Naive thymus-derived CD4-positive, alpha-beta T cell (primary cell): Measurements from ENCODE around the gene NDUFS8. TPM values are rescaled to one million over a fixed set of nuclear protein-coding genes. Genes with fewer than 3 reads are reported as not detected.

Source experiments
- ATAC-seq: fragments of 150-1000 bp; cut with Tn5 transposase; 2 replicates; pipeline ENCODE4 v1.10.0; 2021; ENCODE audit warnings: mild to moderate bottlenecking, moderate library complexity
- CTCF ChIA-PET: fragments of 350-600 bp; sonication (Branson Sonifier 250); formaldehyde crosslinking; loops from one replicate; lab custom pipeline; 2021; ENCODE audit warnings: antibody characterized with exemption; lab: Charles Lee
- POLR2A ChIA-PET: fragments of 350-600 bp; sonication (Branson Sonifier 250); formaldehyde crosslinking; loops from one replicate; lab custom pipeline; 2021; ENCODE audit warnings: antibody characterized with exemption, inconsistent platforms; lab: Charles Lee
- DNase-seq, 9 donors: peaks; one replicate each; pipeline versions ENCODE4 v3.0.0 to v3.0.0-alpha.2; 2020 to 2022; ENCODE audit warnings: mixed read lengths in 1 of 9
- H3K27ac ChIP-seq: one replicate; pipeline ENCODE4 v1.7.0; 2013; ENCODE audit warnings: mild to moderate bottlenecking, low read depth, low read length, moderate library complexity
- H3K27me3 ChIP-seq, 2 donors: one replicate each; pipeline ENCODE4 v1.7.0; 2013; ENCODE audit warnings: low read length in 2 of 2, mild to moderate bottlenecking in 2 of 2, moderate library complexity in 2 of 2; ENCODE audit not compliant: control insufficient read depth in 2 of 2, insufficient read depth in 2 of 2
- H3K36me3 ChIP-seq, 3 experiments: 1 replicate in 2 of 3; 2 replicates in 1 of 3; pipeline ENCODE4 v1.7.0; 2013; ENCODE audit warnings: low read length in 3 of 3, mild to moderate bottlenecking in 3 of 3, moderate library complexity in 1 of 3; ENCODE audit not compliant: insufficient read depth in 3 of 3, control insufficient read depth in 2 of 3
- H3K4me1 ChIP-seq, 2 donors: one replicate each; pipeline ENCODE4 v1.7.0; 2013; ENCODE audit warnings: low read length in 2 of 2, mild to moderate bottlenecking in 2 of 2, moderate library complexity in 1 of 2; ENCODE audit not compliant: control insufficient read depth in 2 of 2, insufficient read depth in 2 of 2
- H3K4me3 ChIP-seq: 2 replicates; pipeline ENCODE4 v1.7.0; 2013; ENCODE audit warnings: mild to moderate bottlenecking, low read length
- H3K9me3 ChIP-seq, 3 experiments: 1 replicate in 2 of 3; 2 replicates in 1 of 3; pipeline ENCODE4 v1.7.0; 2013; ENCODE audit warnings: low read length in 3 of 3; ENCODE audit not compliant: control insufficient read depth in 2 of 3
- H3K27ac Mint-ChIP-seq, 9 donors: one replicate each; pipeline ENCODE4 v1.8.0; 2020 to 2022; ENCODE audit warnings: mixed read lengths in 9 of 9, mild to moderate bottlenecking in 8 of 9, moderate library complexity in 5 of 9, inconsistent platforms in 2 of 9
- H3K27me3 Mint-ChIP-seq, 5 donors: one replicate each; pipeline ENCODE4 v1.8.0; 2021 to 2022; ENCODE audit warnings: mixed read lengths in 5 of 5, mild to moderate bottlenecking in 1 of 5
- H3K36me3 Mint-ChIP-seq, 5 donors: one replicate each; pipeline ENCODE4 v1.8.0; 2020 to 2022; ENCODE audit warnings: mixed read lengths in 5 of 5, mild to moderate bottlenecking in 3 of 5, inconsistent platforms in 1 of 5
- H3K4me1 Mint-ChIP-seq, 7 donors: one replicate each; pipeline ENCODE4 v1.8.0; 2020 to 2022; ENCODE audit warnings: mixed read lengths in 7 of 7, mild to moderate bottlenecking in 3 of 7, inconsistent platforms in 1 of 7
- H3K4me3 Mint-ChIP-seq, 10 donors: one replicate each; pipeline ENCODE4 v1.8.0; 2020 to 2022; ENCODE audit warnings: mild to moderate bottlenecking in 10 of 10, mixed read lengths in 10 of 10, moderate library complexity in 6 of 10, inconsistent platforms in 2 of 10
- H3K9me3 Mint-ChIP-seq, 11 donors: one replicate each; pipeline ENCODE4 v1.8.0; 2020 to 2022; ENCODE audit warnings: mixed read lengths in 11 of 11, mild to moderate bottlenecking in 4 of 11, inconsistent platforms in 1 of 11, moderate library complexity in 1 of 11
- intact Hi-C, 2 donors: fragments of 100-400 bp; cut with micrococcal nuclease; formaldehyde crosslinking; loops; one replicate each; pipeline ENCODE4 v1.15.1; 2023
- polyA plus RNA-seq, 2 donors: library from polyadenylated mRNA; unstranded; fragments of 300-500 nt; fragmentation: Illumina TruSeq; gene quantifications; one replicate each; pipeline ENCODE4 v1.2.3, GENCODE V29; 2021
- total RNA-seq, 6 experiments: library from RNA in 5 of 6; stranded (reverse) in 5 of 6; gene quantifications; 1 replicate in 5 of 6; 2 replicates in 1 of 6; pipeline ENCODE4 v1.2.3 and lab custom pipeline; 2021 to 2026

The NDUFS8 gene
- total and polyA plus RNA-seq, 7 experiments from 2014 or later, result 67.1 to 197 (median 87.6) TPM

GRCh38 chr11:68016904-68017817 lies 13.3 kb upstream of the NDUFS8 start:
- peaks cover 0 to 8% (median 0%) of the 10 kb centered on the region in 7 donors for H3K4me1 Mint-ChIP-seq
- no peak overlapping the region for H3K4me3 ChIP-seq
- H3K27me3 Mint-ChIP-seq, result peaks cover 0 to 5% (median 0%) of the 10 kb centered on the region in 5 donors
- no peaks in the 10 kb centered on the region for H3K4me1 ChIP-seq
- intact Hi-C loops, result no loop called here
- H3K4me3 Mint-ChIP-seq, result no peak overlapping the region
- no peaks in the 10 kb centered on the region for H3K9me3 ChIP-seq
- H3K36me3 ChIP-seq, result no peaks in the 10 kb centered on the region
- CTCF ChIA-PET, result no interaction called here
- no peaks in the 10 kb centered on the region for H3K27me3 ChIP-seq
- DNase-seq (no peak), ATAC-seq (no peak)
- H3K27ac Mint-ChIP-seq, result no peak overlapping the region
- H3K36me3 Mint-ChIP-seq, result no peaks in the 10 kb centered on the region
- no peak overlapping the region for H3K27ac ChIP-seq
- POLR2A ChIA-PET, result no interaction called here
- H3K9me3 Mint-ChIP-seq, result no peaks in the 10 kb centered on the region

DNA sequence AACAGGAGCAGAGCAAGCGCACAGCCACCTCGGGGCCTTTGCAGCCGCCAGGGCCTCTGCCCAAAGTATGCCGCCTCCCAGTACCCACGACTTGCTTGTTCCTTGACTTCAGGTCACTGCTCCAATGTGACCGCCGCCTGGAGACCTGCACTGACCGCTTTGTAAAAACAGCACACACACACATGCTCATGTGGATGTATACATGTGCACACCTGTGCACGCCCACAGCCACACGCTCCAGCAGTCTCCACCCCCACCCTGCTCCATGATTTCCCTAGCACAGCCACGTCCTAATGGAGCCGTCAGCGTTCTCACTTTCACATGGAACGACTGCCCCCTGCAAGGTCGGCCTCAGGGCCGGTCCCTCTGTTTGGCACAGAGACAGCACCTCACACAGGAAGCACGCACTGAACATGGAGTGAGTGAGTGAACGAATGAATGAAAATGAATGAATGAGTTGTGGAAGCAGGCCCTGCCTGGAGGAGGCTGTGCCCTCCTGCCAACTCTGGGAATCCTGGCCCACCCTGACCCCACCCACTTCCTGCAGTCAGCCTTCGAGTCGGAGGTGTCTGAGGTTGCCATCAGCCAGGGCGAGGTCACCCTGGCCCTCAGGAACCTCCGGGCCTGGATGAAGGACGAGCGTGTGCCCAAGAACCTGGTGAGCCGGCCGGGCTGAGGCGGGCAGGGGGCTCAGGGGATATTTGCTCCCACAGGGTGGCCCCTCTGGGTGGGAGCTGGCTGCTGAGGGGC lies 12.3 kb upstream of the NDUFS8 start:
- POLR2A ChIA-PET, result no interaction called here
- Mint-ChIP-seq H3K36me3 (no peaks in the 10 kb centered on the region), H3K27me3 (peaks cover 0 to 5% (median 0%) of the 10 kb centered on the region in 5 donors), H3K27ac (peak overlapping the region in 1 of 9 donors; percentile 18), H3K4me3 (no peak overlapping the region), H3K9me3 (no peaks in the 10 kb centered on the region), H3K4me1 (peaks cover 0 to 8% (median 0%) of the 10 kb centered on the region in 7 donors)
- no peak for DNase-seq
- no peak for ATAC-seq
- no peaks in the 10 kb centered on the region for H3K9me3 ChIP-seq
- H3K27ac ChIP-seq, result no peak overlapping the region
- H3K27me3 ChIP-seq, result no peaks in the 10 kb centered on the region
- intact Hi-C loops, result no loop called here
- H3K36me3 ChIP-seq, result no peaks in the 10 kb centered on the region
- no peak overlapping the region for H3K4me3 ChIP-seq
- no peaks in the 10 kb centered on the region for H3K4me1 ChIP-seq
- CTCF ChIA-PET, result no interaction called here

DNA sequence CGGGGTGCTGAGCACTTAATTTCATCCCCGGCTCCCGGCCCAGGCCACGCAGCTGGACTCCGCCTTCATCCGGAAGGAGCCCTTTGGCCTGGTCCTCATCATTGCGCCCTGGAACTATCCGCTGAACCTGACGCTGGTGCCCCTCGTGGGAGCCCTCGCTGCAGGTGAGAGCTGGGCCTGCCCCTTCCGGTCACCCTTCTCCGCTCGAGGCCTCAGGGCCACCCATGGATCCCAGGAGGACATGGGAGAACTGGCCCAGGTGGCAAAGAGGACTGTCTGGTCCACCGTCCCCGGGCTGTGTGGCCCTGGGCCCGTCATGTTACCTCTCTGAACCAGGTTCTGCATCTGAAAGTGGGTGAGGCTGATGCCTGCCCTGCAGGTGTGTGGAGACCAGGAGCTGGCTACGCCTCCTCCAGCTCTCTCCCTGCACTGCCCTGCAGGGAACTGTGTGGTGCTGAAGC lies 11.7 kb upstream of the NDUFS8 start:
- no peaks in the 10 kb centered on the region for H3K9me3 ChIP-seq
- intact Hi-C loops, result no loop called here
- H3K4me1 ChIP-seq, result no peaks in the 10 kb centered on the region
- Mint-ChIP-seq H3K9me3 (no peaks in the 10 kb centered on the region), H3K36me3 (no peaks in the 10 kb centered on the region), H3K27me3 (peaks cover 0 to 4% (median 0%) of the 10 kb centered on the region in 5 donors), H3K27ac (no peak overlapping the region), H3K4me3 (no peak overlapping the region), H3K4me1 (peaks cover 0 to 7% (median 0%) of the 10 kb centered on the region in 7 donors)
- H3K27ac ChIP-seq, result no peak overlapping the region
- no peaks in the 10 kb centered on the region for H3K27me3 ChIP-seq
- ChIA-PET POLR2A (no interaction called here), CTCF (no interaction called here)
- ATAC-seq (no peak), DNase-seq (no peak)
- no peaks in the 10 kb centered on the region for H3K36me3 ChIP-seq
- H3K4me3 ChIP-seq, result no peak overlapping the region

DNA sequence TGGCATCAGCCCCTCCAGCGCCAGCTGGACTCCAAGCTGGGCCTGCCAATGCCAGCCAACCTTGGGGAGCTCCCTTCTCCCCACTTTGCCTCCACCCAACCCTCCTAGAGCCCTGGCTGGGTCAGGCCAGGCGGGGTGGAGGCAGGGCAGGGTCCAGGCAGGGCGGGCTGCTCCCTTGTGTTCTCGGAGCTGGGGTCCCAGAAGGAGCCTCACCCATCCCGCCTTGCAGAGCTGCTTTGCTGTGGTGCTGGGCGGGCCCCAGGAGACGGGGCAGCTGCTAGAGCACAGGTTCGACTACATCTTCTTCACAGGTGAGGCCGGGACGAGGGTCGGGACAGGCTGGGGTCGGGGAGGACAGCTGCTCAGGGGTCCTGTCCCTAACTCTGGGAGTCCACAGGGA lies 11.0 kb upstream of the NDUFS8 start:
- no peaks in the 10 kb centered on the region for H3K27me3 ChIP-seq
- H3K4me3 ChIP-seq, result no peak overlapping the region
- Mint-ChIP-seq H3K4me3 (no peak overlapping the region), H3K36me3 (peaks cover 0 to 6% (median 0%) of the 10 kb centered on the region in 5 donors), H3K4me1 (peaks cover 0 to 4% (median 0%) of the 10 kb centered on the region in 7 donors), H3K27me3 (no peaks in the 10 kb centered on the region), H3K9me3 (peaks cover 0 to 7% (median 0%) of the 10 kb centered on the region in 11 donors), H3K27ac (no peak overlapping the region)
- no peaks in the 10 kb centered on the region for H3K4me1 ChIP-seq
- POLR2A ChIA-PET, result no interaction called here
- CTCF ChIA-PET, result no interaction called here
- H3K27ac ChIP-seq, result no peak overlapping the region
- H3K9me3 ChIP-seq, result peaks cover 0 to 1% (median 0%) of the 10 kb centered on the region in 3 experiments
- DNase-seq (no peak), ATAC-seq (no peak)
- no peaks in the 10 kb centered on the region for H3K36me3 ChIP-seq
- intact Hi-C loops, result no loop called here

DNA sequence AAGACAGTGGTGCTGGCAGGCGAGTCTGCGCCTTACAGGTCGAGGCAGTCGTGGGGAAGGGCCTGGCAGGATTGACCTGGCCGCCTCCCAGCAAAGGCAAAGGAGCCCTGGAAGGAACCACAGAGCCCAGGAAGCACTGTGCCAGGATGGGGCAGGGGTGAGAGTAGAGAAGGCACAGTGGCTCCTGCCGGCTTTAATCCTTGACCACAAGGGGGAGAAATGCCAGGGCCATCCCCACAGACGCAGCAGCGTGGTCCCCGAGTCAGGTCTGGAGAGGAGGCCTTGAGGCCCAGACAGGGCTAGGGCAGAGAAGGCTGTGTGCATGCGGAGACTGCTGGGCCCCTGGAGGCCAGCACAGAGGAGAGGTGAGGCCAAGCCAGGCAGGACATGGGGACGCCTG lies 9.9 kb upstream of the NDUFS8 start:
- intact Hi-C loops, result no loop called here
- Mint-ChIP-seq H3K27ac (no peak overlapping the region), H3K27me3 (no peaks in the 10 kb centered on the region), H3K4me3 (no peak overlapping the region), H3K4me1 (peaks cover 0 to 4% (median 0%) of the 10 kb centered on the region in 7 donors), H3K36me3 (peaks cover 0 to 15% (median 4%) of the 10 kb centered on the region in 5 donors), H3K9me3 (peaks cover 0 to 18% (median 4%) of the 10 kb centered on the region in 11 donors)
- ChIA-PET CTCF (no interaction called here), POLR2A (no interaction called here)
- Histone ChIP-seq H3K9me3 (peaks cover 0 to 8% (median 0%) of the 10 kb centered on the region in 3 experiments), H3K4me3 (no peak overlapping the region), H3K27me3 (no peaks in the 10 kb centered on the region), H3K27ac (no peak overlapping the region), H3K4me1 (no peaks in the 10 kb centered on the region), H3K36me3 (no peaks in the 10 kb centered on the region)
- DNase-seq, result no peak
- ATAC-seq, result no peak

- Histone ChIP-seq H3K27me3 (no peaks in the 10 kb centered on the region), H3K4me1 (no peaks in the 10 kb centered on the region), H3K9me3 (peaks cover 0 to 8% (median 0%) of the 10 kb centered on the region in 3 experiments), H3K4me3 (no peak overlapping the region), H3K27ac (no peak overlapping the region), H3K36me3 (no peaks in the 10 kb centered on the region)
- DNase-seq, result no peak
- Mint-ChIP-seq H3K27me3 (no peaks in the 10 kb centered on the region), H3K27ac (no peak overlapping the region), H3K4me1 (peaks cover 0 to 4% (median 0%) of the 10 kb centered on the region in 7 donors), H3K9me3 (peaks cover 0 to 18% (median 4%) of the 10 kb centered on the region in 11 donors), H3K4me3 (no peak overlapping the region), H3K36me3 (peaks cover 0 to 15% (median 4%) of the 10 kb centered on the region in 5 donors)
- CTCF ChIA-PET, result no interaction called here
- POLR2A ChIA-PET, result no interaction called here
- intact Hi-C loops, result no loop called here
- no peak for ATAC-seq
Measured at GRCh38 chr11:68021167-68021787, 9.2 kb upstream of the NDUFS8 start.
